Adrenal gland (tissue), 12 donors: ENCODE data around the gene ATP11A. TPM values are rescaled to one million over a fixed set of nuclear protein-coding genes. Genes with fewer than 3 reads are reported as not detected.
A peak's percentile ranks its signal among the peaks of the same experiment; 100 is the strongest.

Experiments used
- DNase-seq, 7 donors: peaks; one replicate each; pipeline ENCODE4 v3.0.0-alpha.2; 2019 to 2020
- H3K27ac ChIP-seq, 5 donors: fragments of 200-600 bp; sonication (generic) in 4 of 5; 1 replicate in 3 of 5; 2 replicates in 2 of 5; pipeline versions ENCODE4 v1.5.1 to v1.8.0; 2016 to 2020; ENCODE audit warnings: mild to moderate bottlenecking in 1 of 5
- H3K27me3 ChIP-seq: fragments of 200-600 bp; 2 replicates; pipeline ENCODE4 v1.8.0; 2021
- H3K36me3 ChIP-seq, 2 donors: fragments of 200-600 bp; replicated peaks in 1 of 2; 1 replicate in 1 of 2; 2 replicates in 1 of 2; pipeline versions ENCODE4 v1.5.1 to v1.8.0; 2018 to 2022
- H3K4me1 ChIP-seq, 2 donors: fragments of 200-600 bp; replicated peaks in 1 of 2; 1 replicate in 1 of 2; 2 replicates in 1 of 2; pipeline versions ENCODE4 v1.5.1 to v1.8.0; 2018 to 2021
- H3K4me3 ChIP-seq, 4 donors: fragments of 200-600 bp; sonication (generic) in 3 of 4; one replicate each; pipeline ENCODE4 v1.5.1; 2016 to 2018
- H3K9me3 ChIP-seq, 3 donors: fragments of 200-600 bp; sonication (generic) in 1 of 3; replicated peaks in 1 of 3; 1 replicate in 2 of 3; 2 replicates in 1 of 3; pipeline versions ENCODE4 v1.5.1 to v1.8.0; 2016 to 2021
- POLR2A ChIP-seq, 2 donors: fragments of 450-650 bp; IDR thresholded peaks; one replicate each; pipeline ENCODE4 v1.6.1; 2017; ENCODE audit warnings: antibody characterized with exemption in 2 of 2, mild to moderate bottlenecking in 2 of 2, moderate library complexity in 1 of 2
- whole genome bisulfite sequencing, 4 donors: extraction: QIAGEN DNeasy Blood & Tissue Kit in 2 of 4; methylation state at CpG; one replicate each; pipeline versions ENCODE4 v1.1.5 to v1.1.7; 2013 to 2017; 5-methylcytosine and 5-hydroxymethylcytosine counted together
- intact Hi-C, 2 donors: fragments of 100-400 bp; cut with DNase I; formaldehyde crosslinking; loops; one replicate each; pipeline versions ENCODE4 v1.14.1 to v1.15.0; 2022 to 2023
- polyA plus RNA-seq, 3 donors: library from polyadenylated mRNA; stranded (reverse); fragments of 200-250 nt in 2 of 3; fragments of 350-450 nt in 1 of 3; fragmentation: Illumina TruSeq in 1 of 3; extraction: RNeasy Lipid Tissue Mini Kit (QIAGEN cat#74804) in 1 of 3; gene quantifications; one replicate each; pipeline ENCODE4 v1.2.3, GENCODE V29; 2013 to 2014
- total RNA-seq, 9 donors: library from RNA; depleted of rRNA in 4 of 9; stranded (reverse); fragments of >200 nt in 4 of 9; fragments of 120-200 nt in 1 of 9; fragmentation: NEBNext Ultra II Directional in 1 of 9; extraction: Animal tissue kit (Norgen Biotek cat#: 25700) in 1 of 9; gene quantifications; one replicate each; pipeline versions ENCODE4 v1.1.0 to v1.2.4, GENCODE V29; 2013 to 2023
- TF ChIP-seq, protein P1 (sequence below), 6 experiments: fragments of 450-650 bp in 4 of 6; fragments of 200-600 bp in 2 of 6; sonication (generic) in 1 of 6; IDR thresholded peaks; 1 replicate in 5 of 6; 2 replicates in 1 of 6; pipeline versions ENCODE4 v1.5.1 to v1.8.0; 2016 to 2021; ENCODE audit warnings: antibody characterized with exemption in 6 of 6, mild to moderate bottlenecking in 2 of 6, moderate library complexity in 1 of 6
- donor health status: healthy with polysubstance abuse.
- donor health status: Bipolar disorder and iron deficiency.
- donor health status: DM: yes; HTN: yes; CAD: no.
- donor health status: DM: no; HTN: no; CAD: no.
- donor health status: DM: no; HTN: no; CAD: no.
- donor health status: DM: yes; HTN: yes; CAD: no.

The ATP11A gene
- total and polyA plus RNA-seq, 12 donors, result 6.0 to 94.1 (median 29.8) TPM

DNA sequence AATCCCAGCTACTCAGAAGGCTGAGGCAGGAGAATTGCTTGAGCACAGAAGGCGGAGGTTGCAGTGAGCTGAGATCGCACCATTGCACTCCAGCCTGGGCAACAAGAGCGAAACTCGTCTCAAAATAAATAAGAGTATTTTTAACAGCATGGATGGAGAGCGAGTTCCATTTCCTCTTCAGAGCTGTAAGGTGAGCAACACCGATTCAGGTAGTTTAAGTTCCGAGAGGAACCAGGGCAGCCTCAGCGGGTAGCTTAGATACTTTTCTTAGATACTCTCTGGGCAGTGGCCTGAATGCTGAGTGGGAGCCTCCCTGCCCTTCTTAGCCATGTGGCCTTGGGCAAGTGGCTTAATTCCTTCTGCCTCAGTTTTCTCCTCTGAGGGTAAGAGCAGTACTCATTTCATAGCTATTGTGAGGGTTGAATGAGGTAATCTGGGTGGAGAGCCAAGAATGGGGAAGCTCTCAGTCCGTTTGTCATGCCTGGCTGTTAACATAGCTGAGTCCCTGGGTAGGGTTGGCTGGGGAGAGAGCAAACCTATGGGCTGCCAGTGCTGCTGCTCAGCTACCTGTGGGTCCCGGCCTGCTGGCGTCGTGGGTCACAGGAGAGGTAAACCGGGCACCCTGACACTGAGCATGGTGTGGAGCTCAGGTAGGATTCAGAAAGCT lies 4.1 kb downstream of the ATP11A start:
- 73 to 93% (median 77%) methylated on average over 9 to 13 of the region's 13 CpGs for WGBS, 4 donors

DNA sequence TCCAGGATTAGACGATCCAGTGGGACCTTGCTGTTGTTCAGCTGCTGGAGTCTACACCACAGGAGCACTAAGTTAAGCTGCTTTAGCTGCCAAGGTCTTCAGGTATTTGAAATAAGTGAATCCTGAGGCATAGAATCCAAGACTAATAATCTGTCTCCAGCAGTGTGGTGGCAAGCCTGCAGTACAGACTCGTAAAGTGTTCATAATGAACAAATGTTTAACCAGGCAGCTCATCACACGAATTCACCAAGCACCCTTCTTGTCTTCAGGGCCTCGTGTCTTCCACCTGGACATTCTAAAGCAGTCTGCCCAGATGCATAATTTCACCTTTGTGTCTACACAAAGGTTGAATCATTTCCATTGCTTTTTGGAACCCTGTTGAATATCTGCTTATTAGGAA lies 5.3 kb downstream of the ATP11A start:
- peak in 1 of 7 donors; percentile 29 for DNase-seq
- intact Hi-C loops, result no loop called here
- Histone ChIP-seq H3K36me3 (peaks cover 0 to 10% of the 10 kb centered on the region in 2 donors), H3K27me3 (no peaks in the 10 kb centered on the region), H3K9me3 (no peaks in the 10 kb centered on the region), H3K27ac (no peak overlapping the region), H3K4me3 (no peak overlapping the region), H3K4me1 (peaks cover 14 to 21% of the 10 kb centered on the region in 2 donors)
- TF ChIP-seq, protein P1, sequence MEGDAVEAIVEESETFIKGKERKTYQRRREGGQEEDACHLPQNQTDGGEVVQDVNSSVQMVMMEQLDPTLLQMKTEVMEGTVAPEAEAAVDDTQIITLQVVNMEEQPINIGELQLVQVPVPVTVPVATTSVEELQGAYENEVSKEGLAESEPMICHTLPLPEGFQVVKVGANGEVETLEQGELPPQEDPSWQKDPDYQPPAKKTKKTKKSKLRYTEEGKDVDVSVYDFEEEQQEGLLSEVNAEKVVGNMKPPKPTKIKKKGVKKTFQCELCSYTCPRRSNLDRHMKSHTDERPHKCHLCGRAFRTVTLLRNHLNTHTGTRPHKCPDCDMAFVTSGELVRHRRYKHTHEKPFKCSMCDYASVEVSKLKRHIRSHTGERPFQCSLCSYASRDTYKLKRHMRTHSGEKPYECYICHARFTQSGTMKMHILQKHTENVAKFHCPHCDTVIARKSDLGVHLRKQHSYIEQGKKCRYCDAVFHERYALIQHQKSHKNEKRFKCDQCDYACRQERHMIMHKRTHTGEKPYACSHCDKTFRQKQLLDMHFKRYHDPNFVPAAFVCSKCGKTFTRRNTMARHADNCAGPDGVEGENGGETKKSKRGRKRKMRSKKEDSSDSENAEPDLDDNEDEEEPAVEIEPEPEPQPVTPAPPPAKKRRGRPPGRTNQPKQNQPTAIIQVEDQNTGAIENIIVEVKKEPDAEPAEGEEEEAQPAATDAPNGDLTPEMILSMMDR (IDR thresholded peaks at IDR 0.05), result no peak
- no peak for TF ChIP-seq POLR2A (IDR thresholded peaks at IDR 0.05)
- 88 to 92% (median 91%) methylated on average over 4 of the region's 4 CpGs for WGBS, 4 donors

More for the DNA sequence above, 4.1 kb downstream of the ATP11A start:
- TF ChIP-seq, protein P1 (IDR thresholded peaks at IDR 0.05), result no peak
- TF ChIP-seq POLR2A (IDR thresholded peaks at IDR 0.05), result peak in 1 of 2 donors; percentile 25
- H3K4me3 ChIP-seq, result no peak overlapping the region
- DNase-seq, result peak; percentile 53 to 80 (median 70)
- H3K9me3 ChIP-seq, result no peaks in the 10 kb centered on the region
- no peaks in the 10 kb centered on the region for H3K27me3 ChIP-seq
- intact Hi-C loops, result no loop called here
- H3K4me1 ChIP-seq, result peaks cover 14 to 21% of the 10 kb centered on the region in 2 donors
- peaks cover 0 to 10% of the 10 kb centered on the region in 2 donors for H3K36me3 ChIP-seq
- peak overlapping the region in 2 of 5 donors; percentile 46 to 57 for H3K27ac ChIP-seq

DNA sequence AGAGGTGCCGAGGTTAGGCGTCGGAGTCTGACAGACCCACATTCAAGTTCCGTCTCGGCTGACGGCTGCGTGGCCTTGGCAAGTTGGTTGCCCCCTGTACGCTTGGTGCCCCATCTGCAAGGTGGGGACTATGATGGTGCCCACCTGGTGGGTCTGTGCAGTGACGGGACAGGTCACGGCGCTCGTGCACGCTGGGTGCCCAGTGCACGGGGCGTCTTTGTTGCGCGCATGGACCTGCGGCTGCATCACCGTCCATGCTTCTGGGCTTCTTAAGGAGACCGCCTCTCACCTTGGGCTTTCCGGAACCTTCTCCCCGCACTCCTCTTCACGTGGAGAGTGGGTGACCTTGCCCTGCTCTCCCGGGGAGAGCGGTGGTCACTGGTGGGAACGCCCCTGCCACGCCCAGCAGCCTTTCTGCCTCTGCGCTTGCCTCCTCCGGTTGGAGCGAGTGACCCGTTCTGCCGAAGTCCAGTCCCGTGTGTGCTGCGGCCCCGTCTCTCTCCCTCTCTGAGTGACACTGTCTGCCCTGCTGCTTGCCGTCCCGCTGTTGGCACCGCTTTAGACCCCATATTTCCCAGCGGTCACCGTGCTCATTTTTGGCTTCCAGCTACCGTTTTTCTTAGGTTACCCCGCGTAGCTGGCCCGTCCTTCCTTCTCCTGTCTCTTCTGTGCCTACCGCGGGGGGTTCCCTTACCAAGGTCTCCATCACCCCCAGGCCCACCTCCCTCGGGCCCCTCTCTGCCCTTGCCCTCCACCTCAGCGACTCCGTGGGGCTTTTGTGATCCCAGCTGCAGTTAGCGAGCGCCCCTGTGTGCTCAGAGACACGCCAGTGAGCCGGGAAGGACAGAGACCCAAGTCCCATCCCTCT lies 6.4 kb downstream of the ATP11A start:
- intact Hi-C loops, result no loop called here
- Histone ChIP-seq H3K27ac (no peak overlapping the region), H3K4me3 (no peak overlapping the region), H3K36me3 (peaks cover 0 to 10% of the 10 kb centered on the region in 2 donors), H3K9me3 (no peaks in the 10 kb centered on the region), H3K27me3 (no peaks in the 10 kb centered on the region), H3K4me1 (peaks cover 14 to 21% of the 10 kb centered on the region in 2 donors)
- WGBS, 4 donors, result 93 to 96% (median 93%) methylated on average over 40 to 53 of the region's 53 CpGs
- peak in 1 of 7 donors; percentile 43 for DNase-seq
- TF ChIP-seq POLR2A (IDR thresholded peaks at IDR 0.05), result no peak
- TF ChIP-seq, protein P1 (IDR thresholded peaks at IDR 0.05), result no peak

DNA sequence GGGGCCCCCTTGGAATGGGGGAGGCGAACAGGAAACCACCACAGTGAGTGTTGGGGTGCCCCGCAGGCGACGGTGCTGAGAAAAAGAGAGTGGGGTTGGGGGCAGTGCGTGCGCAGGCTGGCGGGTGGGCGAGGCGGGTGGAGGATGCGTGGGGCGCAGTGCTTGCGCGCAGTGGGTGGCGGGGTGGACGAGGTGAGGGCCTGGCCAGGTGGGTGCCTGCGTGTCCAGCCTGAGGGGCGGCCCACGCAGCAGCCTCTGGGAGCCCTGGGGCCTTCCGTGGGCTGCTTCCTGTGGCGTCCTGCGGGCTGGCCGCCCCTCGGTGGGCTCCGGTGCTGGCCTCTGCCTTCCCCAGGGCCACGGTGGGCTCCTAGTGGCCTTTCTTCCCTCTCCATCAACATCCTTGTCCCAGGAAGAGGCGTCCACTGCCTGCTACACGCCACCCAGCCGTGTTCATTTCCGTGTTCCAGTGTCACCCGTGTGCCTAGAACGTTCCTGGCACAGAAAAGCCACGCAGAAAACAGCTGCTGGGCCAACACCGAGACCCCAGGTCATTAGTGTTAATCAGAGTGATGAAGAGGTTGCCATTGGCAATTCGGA lies 7.1 kb downstream of the ATP11A start:
- 94 to 96% (median 95%) methylated on average over 32 to 34 of the region's 34 CpGs for WGBS, 4 donors
- no peak overlapping the region for H3K27ac ChIP-seq
- H3K4me1 ChIP-seq, result peaks cover 9 to 15% of the 10 kb centered on the region in 2 donors
- no peak overlapping the region for H3K4me3 ChIP-seq
- DNase-seq, result peak in 2 of 7 donors; percentile 4 to 42
- intact Hi-C loops, result no loop called here
- TF ChIP-seq, protein P1 (IDR thresholded peaks at IDR 0.05), result no peak
- no peak for TF ChIP-seq POLR2A (IDR thresholded peaks at IDR 0.05)
- H3K36me3 ChIP-seq, result peaks cover 0 to 10% of the 10 kb centered on the region in 2 donors
- H3K9me3 ChIP-seq, result no peaks in the 10 kb centered on the region
- no peaks in the 10 kb centered on the region for H3K27me3 ChIP-seq
